Measurements from ENCODE around the gene TNS2. TPM values are rescaled to one million over a fixed set of nuclear protein-coding genes. Genes with fewer than 3 reads are reported as not detected.

TNS2 gene
- total and polyA plus RNA-seq, 2 of the 13 experiments (the other 11 are each of a cell fraction or from before 2014, with no cell fraction given): 8.9 to 20.4 TPM

- no peak for TF ChIP-seq TRIM22 (IDR thresholded peaks at IDR 0.05)
- no peak for TF ChIP-seq ZNF577 (CRISPR knock-in tag; IDR thresholded peaks at IDR 0.05; ENCODE audit: borderline replicate concordance, low read depth)
These were observed 3.1 kb upstream of the TNS2 start (continued) for GRCh38 chr12:53046655-53047220.

- H3K36me3 ChIP-seq (replicated peaks in 1 of 2; ENCODE audit: control insufficient read depth in 1 of 2, insufficient read depth in 2 of 2, low read length in 2 of 2): no peaks in the 10 kb centered on the region
- peak overlapping the region; percentile 83 for H3K9ac ChIP-seq (ENCODE audit: insufficient read depth, low read depth, low read length)
- H3K4me3 ChIP-seq (replicated peaks in 1 of 3; ENCODE audit: insufficient read depth in 1 of 3, low read depth in 2 of 3, low read length in 3 of 3): peak overlapping the region; percentile 77 to 91 (median 83)
- H3K4me2 ChIP-seq (ENCODE audit: low read depth, low read length): peak overlapping the region; percentile 99
- H3K9me3 ChIP-seq (ENCODE audit: low read length): no peaks in the 10 kb centered on the region
- H3K79me2 ChIP-seq (ENCODE audit: insufficient read depth, low read length): peaks cover 17% of the 10 kb centered on the region
- 0% methylated on average over 7 of the region's 94 CpGs for WGBS (ENCODE audit: low lambda C conversion rate)
- in situ Hi-C loops (cut with HindIII; ENCODE audit: extremely low pct_ligation_motif_present, low pct_unique_long_range_greater_than_20kb) (no loop called here), intact Hi-C loops (cut with micrococcal nuclease; ENCODE audit: unreplicated experiment) (no loop called here)
- ChIA-PET CTCF (ENCODE audit: low intra/inter-chr PET ratio, low total read pairs) (interaction anchor here (1.6 to 1.7 kb wide), 2 partner anchors 8 to 14 kb away, joined by 4 read pairs; no protein-coding TSS in a partner anchor), POLR2A (interaction anchor here (0.7 to 8.3 kb wide), 18 partner anchors 8 to 274 kb away, joined by 3 to 83 read pairs (median 4); partner anchors contain the start of genes AAAS, EIF4B, PFDN5 and SOAT2)
- DNase-seq (ENCODE audit: low spot score) (peak; percentile 44), FAIRE-seq (no peak), ATAC-seq (peak; percentile 2)
- H4K20me1 ChIP-seq (ENCODE audit: insufficient read depth, low read length): no peaks in the 10 kb centered on the region
- H2AFZ ChIP-seq (ENCODE audit: low read length): no peak overlapping the region
- peak overlapping the region; percentile 89 for H3K27ac ChIP-seq (ENCODE audit: extremely low read length, insufficient read depth, low read length)
- no peaks in the 10 kb centered on the region; a peak in 1 of 5 replicates for H3K27me3 ChIP-seq (ENCODE audit: control insufficient read depth in 1 of 2, insufficient read depth in 2 of 2, low read length in 2 of 2)
- BruUV-seq (replicated peaks): no TSS peak
- peaks cover 79% of the 10 kb centered on the region for H3K4me1 ChIP-seq (ENCODE audit: insufficient read depth, low read length)
- TF ChIP-seq PATZ1 (CRISPR knock-in tag; IDR thresholded peaks at IDR 0.05) (peak; percentile 27), AHR (CRISPR knock-in tag; IDR thresholded peaks at IDR 0.05) (no peak), ZNF362 (CRISPR knock-in tag; IDR thresholded peaks at IDR 0.05; ENCODE audit: borderline replicate concordance) (no peak), RAD21 (CRISPR knock-in tag; IDR thresholded peaks at IDR 0.05) (0 out of 2 replicates have a peak, but pooled peaks have one; percentile 18), IRF9 (CRISPR knock-in tag; IDR thresholded peaks at IDR 0.05; ENCODE audit: borderline replicate concordance) (0 out of 2 replicates have a peak, but pooled peaks have one; percentile 15), JARID2 (CRISPR knock-in tag; IDR thresholded peaks at IDR 0.05; ENCODE audit: insufficient replicate concordance) (no peak), YEATS4 (CRISPR knock-in tag; IDR thresholded peaks at IDR 0.05; ENCODE audit: borderline replicate concordance) (peak; percentile 7; the same call in 1 of the 2 replicates), ZNF598 (CRISPR knock-in tag; IDR thresholded peaks at IDR 0.05; ENCODE audit: borderline replicate concordance) (no peak), DNMT3B (CRISPR knock-in tag; conservative IDR thresholded peaks at IDR 0.05) (no peak), ZNF772 (CRISPR knock-in tag; IDR thresholded peaks at IDR 0.05) (0 out of 2 replicates have a peak, but pooled peaks have one; percentile 17), ZNF143 (CRISPR knock-in tag; IDR thresholded peaks at IDR 0.05) (no peak), SRSF1 (optimal IDR thresholded peaks at IDR 0.05; ENCODE audit: low read depth, low read length) (peak; percentile 16), ZBTB3 (CRISPR knock-in tag; IDR thresholded peaks at IDR 0.05; ENCODE audit: borderline replicate concordance, low read depth) (no peak)
These were observed 2.4 kb upstream of the TNS2 start for GRCh38 chr12:53047221-53048032.

All from HepG2 (cell line).